HG03457 (cell line): ENCODE data around the gene PSMD4.
A peak's percentile ranks its signal among the peaks of the same experiment; 100 is the strongest.
"Not testable (repeated sequence)": the region's sequence is repeated elsewhere in the genome, so short reads cannot be mapped to it uniquely, and the experiment has no call there.

Experiments used
- ATAC-seq: cut with Tn5 transposase; IDR thresholded peaks from one replicate; pipeline ENCODE4 v1.9.1; 2021; ENCODE audit warnings: moderate number of reproducible peaks; ENCODE audit not compliant: unreplicated experiment

The PSMD4 gene

DNA sequence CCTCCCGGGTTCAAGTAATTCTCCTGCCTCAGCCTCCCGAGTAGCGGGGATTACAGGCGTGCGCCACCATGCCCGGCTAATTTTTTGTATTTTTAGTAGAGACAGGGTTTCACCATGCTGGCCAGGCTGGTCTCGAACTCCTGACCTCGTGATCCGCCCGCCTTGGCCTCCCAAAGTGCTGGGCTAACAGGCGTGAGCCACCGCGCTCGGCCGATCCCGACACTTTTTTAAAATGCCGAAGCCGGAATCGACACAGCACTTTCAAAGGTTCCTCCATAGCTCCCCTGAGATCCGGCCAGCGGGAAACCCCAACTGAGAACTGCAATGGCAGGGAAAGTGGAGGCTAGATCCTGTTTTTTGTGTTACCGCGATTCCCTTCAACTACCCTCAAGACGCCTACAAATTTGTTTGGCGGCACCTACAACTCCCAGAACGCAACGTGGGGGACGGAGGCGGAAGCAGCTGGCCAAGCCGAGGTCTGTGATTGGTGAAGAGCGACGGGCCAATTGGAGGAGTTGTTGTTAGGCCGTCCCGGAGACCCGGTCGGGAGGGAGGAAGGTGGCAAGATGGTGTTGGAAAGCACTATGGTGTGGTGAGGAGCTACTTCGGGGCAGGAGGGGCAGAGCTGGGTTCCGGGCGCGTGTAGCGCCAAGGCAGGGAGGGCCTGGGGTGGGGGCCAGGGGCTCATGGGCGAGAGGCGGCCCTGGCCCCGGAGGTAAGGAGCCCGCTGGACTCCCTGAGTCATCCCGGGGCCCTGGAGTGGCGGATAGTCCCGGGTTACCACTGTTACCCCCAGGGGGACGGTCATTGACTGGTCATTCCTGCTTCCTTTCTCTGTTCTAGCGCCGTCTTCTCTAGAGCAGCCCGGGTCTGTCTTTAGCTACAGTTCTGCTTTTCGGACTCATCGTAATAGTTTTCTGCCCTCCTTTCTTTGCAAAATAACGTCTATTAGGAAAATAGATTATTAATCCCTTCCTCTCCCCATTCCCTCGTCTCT is at the start of gene PSMD4:
Gene PSMD4 (plus strand): TSS at position 518 of the 997 bp plus-strand sequence. CDS start 49 bp downstream, at position 567.
- peak; percentile 72 for ATAC-seq

DNA sequence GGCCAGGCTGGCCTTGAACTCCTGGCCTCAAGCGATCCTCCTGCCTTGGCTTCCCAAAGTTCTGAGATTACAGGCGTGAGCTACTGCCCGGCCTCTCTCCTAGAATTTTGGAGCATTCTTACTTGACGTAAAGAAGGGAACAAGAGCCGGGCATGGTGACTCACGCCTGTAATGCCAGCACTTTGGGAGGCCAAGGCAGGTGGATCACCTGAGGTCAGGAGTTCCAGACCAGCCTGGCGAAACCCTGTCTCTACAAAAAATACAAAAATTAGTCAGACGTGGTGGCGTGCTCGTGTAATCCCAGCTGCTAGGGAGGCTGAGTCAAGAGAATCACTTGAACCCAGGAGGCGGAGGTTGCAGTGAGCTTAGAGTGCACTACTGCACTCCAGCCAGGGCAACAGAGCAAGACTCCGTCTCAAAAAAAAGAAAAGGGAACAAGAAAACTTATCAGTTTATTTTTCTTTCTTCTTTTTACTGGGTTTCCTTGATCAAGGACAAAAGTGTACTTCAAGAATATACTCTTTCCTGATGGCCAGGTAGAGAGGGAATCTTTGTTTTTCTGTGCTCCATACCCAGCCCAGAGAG is 49.1 kb upstream of the PSMD4 start:
- ATAC-seq, result not testable (repeated sequence)

DNA sequence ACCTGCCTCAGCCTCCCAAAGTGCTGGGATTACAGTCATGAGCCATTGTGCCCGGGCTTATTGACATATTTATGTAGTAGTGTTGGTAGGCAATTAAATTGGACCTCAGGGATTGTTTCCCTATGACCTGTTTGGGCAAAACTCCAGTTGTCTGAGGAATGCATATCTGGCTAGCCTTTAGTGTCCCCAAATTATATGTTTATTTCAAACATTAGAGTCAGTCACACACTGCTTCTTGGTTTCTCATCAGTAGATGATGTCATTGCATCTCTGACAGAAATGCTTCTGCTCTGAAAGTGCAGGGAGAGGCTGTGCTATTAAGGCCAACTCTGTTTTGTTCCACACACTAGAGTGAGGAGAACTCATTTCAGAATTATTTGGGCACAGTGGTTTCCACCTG is 43.7 kb upstream of the PSMD4 start:
- no peak for ATAC-seq

DNA sequence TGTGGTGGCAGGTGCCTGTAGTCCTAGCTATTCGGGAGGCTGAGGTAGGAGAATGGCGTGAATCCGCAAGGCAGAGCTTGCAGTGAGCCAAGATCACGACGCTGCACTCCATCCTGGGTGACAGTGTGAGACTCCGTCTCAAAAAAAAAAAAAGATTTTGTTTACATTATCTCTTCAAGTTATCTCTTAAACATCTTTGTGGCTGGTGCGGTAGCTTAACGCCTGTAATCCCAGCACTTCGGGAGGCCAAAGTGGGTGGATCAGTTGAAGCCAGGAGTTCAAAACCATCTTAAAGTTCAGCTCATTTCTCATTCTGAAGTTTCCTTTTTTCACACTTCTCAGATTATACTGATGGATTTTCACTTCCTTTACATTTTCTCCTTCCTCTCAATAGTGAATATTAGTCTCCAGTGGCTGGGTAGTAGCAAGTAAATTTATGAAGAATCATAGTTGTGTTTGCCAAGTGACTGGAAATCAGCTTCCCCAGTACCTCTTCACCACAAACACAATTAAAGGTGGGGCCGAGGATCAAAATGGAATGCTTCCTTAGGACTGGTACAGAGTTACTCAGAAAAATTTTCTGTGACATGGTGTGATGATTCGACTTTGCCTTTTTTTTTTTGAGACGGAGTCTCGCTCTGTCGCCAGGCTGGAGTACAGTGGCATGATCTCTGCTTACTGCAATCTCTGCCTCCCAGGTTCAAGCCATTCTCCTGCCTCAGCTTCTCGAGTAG is 42.4 kb upstream of the PSMD4 start:
- no peak for ATAC-seq

DNA sequence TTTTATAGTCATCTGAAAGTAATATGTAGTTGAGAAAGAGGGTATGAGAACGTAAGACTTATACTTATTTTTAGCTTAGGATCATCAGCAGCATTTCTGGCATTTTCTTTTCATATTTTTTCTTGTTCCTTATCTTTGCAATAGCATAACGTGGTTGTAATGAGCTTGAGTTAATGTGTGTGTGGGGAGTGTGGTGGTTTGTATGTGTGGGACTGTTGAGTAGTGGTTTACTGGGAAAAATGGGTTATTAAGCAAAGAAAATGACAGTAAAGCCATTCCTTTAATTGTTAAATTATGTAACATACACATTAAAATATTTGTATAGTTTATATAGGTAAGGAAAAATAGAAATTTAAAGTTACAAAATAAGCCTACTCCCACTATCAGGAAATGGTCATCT is 41.0 kb upstream of the PSMD4 start:
- ATAC-seq, result no peak

DNA sequence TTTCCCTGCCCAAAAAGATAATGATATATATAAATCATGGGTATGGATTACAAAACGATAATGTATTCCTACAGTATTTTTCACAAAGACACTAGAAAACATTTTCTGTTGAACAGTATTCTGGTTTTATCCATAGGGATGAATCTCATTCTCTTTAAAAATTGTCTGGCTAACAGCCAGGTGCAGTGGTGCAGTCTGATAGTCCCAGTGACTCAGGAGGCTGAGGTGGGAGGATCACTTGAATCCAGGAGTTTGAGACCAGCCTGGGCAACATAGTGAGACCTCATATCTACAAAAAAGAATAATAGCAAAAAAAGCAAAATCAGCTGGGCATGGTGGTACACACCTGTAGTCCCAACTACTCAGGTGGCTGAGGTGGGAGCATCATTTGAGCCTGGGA is 32.9 kb upstream of the PSMD4 start:
- ATAC-seq, result no peak

DNA sequence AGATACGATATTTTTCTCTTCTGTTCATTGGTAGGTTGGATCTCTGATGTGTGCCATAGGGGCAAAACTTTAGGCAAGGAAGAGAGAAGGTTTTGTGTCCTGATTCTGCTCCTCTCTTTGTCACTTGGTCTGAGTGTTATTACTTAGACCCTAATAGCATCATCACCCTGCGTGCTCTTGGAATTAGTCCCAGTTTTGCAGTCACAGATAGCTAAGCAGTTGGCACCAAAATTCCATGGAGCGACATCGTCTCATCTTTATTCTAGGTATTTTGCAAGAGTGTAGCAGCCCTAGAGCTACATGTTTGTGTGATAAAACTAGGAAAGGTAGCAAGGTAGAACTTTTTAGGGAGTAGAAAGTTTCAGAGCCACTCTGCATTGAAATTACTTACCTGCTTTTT is 32.4 kb upstream of the PSMD4 start:
- ATAC-seq, result no peak

DNA sequence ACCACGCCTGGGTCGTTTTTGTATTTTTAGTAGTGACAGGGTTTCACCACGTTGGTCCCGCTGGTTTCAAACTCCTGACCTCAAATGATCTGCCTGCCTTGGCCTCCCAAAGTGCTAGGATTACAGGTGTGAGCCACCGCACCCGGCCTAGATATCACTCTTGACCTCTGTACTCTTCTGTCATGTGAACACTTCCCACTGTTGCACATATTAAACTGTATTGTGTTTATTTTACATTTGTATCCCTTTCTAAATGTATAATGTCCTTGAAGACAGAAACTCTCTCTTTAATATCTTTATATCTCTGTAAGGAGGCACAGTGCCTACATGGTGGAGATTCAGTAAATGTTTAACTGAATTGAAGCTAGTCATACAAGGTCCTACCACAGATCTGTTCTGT is 19.3 kb upstream of the PSMD4 start:
- no peak for ATAC-seq

DNA sequence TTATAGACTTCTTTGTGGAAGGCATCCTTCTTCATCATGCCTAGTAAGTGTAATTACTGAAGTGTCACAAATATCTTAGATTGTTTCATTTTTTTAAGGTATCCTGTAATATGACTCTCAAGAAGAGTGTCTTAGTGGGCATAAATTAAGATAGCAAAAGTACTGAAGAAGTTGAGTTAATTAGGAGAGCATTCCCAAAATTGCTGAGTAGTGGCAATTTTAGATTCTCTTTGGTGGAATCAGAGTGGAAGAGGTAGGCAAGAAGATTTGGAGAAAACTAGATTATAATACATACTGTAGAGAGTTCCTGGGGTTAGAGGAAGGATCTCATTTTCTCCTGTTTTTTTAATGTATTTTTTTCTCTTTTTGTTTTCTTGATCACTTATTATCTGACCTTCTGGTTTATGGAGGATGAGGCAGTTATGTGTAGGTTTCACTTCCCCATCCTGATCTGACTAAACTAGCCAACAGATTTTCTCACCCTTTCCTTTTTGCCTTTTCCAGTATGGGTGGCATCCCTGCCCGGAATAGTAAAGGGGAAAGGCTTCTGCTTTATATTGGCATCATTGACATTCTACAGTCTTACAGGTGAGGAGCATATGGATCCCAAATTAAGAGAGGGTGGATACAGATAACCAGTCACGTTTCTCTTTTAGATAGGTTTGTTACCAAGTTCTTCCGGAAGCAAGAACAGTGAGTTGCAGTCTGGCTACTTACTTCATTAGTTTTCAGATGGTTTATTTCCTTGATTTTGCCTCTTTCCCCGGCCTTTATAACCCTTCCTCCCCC is 16.7 kb upstream of the PSMD4 start:
- no peak for ATAC-seq

DNA sequence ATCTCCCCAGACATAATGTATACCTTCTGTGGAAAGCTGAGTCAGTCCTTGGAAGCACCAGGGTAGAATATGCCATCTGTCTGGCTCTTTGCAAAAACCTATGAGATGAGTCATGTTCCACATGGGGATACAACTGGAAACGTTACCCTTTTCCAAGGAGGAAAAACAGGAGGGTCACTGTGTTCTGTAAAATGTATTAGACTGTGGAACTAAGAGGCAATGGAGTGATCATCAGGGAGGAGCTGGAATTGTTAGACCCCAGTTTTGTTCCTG is 16.1 kb upstream of the PSMD4 start:
- no peak for ATAC-seq

DNA sequence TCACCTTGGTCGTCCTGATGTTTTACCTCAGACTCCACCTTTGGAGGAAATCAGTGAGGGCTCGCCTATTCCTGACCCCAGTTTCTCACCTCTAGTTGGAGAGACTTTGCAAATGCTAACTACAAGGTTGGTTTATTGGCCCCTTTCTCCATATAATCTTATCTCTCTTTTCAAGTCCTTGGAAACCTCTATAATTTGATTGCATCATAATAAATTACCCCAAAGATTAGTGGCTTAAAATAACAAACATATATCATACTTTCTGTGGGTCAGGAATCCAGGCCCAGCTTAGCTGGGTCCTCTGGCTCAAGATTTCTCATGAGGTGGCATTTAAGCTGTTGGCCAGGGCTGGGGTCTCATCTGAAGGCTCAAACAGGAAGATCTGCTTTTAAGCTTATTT is 12.1 kb upstream of the PSMD4 start:
- no peak for ATAC-seq

DNA sequence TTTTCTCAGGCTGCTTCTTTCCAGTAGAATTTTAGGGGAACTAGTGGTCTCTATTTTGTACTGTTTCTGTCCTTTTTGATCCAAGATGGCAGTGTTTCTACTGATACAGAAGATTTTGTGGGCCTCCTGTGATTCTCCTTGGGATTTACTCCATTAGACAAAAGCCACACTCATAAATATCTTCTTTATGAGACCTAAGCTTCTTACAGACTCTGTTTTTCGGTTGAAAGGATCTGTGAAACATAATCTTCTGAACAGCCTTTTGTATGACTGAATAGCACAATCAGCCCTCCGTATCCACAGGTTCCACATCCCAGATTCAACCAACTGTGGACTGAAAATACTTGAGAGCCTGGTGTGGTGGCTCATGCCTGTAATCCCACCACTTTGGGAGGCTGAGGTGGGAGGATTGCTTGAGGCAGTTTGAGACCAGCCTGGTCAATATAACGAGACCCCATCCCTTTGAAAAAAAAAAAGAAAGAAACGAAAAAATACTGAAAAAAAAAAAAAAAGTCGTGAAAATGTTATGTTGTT is 10.8 kb upstream of the PSMD4 start:
- ATAC-seq, result no peak

DNA sequence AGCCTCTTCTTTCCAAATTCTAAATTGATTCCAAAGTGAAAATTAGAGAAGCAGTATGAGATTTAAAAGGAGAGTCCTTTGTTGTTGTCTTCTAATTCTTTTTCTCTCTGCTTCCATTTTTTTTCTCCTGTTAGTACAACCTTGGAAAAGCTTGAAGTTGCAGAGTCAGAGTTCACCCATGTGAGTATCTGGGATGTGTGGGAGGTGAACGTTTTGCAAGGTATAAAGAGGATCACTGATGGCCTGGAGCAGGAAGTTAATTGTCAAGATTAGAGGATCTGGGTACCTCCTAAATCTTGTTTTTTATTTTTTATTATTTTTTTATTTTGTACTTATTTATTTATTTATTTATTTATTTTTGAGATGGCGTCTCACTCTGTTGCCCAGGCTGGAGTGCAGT is 7.7 kb upstream of the PSMD4 start:
- no peak for ATAC-seq

DNA sequence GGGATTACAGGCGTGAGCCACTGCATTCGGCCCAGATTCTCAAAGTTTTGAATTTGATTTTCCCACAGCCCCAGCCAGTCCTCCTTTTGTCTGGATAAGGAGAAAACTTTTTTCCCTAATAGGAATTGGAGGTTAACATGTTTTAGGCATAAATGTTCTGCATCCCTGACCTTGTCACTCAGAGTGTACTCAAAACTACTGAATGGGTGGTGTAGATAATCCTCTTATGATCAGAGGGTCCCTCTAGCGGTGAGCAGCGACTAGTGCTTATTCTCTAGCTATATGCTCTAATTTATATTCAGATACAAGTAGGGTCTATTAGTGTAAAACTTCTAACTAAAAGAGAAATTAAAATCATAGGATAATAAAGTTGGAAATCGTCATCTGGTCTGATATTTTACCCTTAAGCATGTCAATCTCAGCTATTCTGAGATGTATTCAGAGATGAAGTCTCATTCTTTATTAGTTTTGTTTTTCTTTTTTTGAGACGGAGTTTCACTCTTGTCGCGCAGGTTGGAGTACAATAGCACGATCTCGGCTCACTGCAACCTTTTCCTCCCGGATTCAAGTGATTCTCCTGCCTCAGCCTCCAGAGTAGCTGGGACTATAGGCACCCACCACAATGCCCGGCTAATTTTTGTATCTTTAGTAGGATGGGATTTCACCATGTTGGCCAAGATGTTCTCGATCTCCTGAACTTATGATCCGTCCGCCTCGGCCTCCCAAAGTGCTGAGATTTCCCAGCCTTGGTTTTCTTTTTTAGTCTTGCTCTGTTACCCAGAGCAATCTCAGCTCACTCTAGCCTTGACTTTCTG is 2.7 kb upstream of the PSMD4 start:
- ATAC-seq, result no peak

DNA sequence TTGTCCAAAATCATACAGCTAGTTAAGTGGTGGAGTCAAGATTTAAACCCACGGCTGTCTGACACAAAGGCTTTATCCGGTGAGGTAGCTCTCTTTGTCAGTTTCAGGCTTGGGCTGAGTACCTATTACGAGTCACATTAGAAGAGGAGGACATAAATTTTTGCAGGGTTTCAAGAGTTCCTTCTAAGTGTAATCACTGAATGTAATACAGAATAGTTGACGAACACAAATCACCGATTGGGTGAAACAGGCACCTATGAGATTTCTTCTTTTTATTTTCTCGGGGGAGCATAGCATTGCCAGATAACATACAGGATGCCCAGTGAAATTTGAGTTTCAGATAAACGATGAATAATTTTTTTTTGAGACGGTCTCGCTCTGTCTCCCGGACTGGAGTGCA is 847 bp downstream of the PSMD4 start:
- no peak for ATAC-seq

DNA sequence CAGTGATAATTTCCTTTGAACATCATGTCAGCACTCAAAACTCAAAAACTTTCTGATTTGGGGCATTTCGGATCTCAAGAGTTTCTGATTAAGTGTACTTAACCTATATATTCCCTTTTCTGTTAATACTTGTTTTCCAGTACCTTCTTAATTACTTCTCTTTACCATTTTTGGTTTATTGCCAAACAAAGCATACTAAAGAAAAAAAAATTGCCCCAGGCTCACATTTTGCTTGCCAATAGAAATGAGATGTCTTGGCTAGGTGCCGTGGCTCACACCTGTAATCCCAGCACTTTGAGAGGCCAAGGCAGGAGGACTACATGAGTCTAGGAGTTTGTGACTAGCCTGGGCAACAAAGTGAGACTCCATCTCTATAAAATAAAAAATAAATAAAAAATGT is 4.8 kb downstream of the PSMD4 start:
- ATAC-seq, result no peak

DNA sequence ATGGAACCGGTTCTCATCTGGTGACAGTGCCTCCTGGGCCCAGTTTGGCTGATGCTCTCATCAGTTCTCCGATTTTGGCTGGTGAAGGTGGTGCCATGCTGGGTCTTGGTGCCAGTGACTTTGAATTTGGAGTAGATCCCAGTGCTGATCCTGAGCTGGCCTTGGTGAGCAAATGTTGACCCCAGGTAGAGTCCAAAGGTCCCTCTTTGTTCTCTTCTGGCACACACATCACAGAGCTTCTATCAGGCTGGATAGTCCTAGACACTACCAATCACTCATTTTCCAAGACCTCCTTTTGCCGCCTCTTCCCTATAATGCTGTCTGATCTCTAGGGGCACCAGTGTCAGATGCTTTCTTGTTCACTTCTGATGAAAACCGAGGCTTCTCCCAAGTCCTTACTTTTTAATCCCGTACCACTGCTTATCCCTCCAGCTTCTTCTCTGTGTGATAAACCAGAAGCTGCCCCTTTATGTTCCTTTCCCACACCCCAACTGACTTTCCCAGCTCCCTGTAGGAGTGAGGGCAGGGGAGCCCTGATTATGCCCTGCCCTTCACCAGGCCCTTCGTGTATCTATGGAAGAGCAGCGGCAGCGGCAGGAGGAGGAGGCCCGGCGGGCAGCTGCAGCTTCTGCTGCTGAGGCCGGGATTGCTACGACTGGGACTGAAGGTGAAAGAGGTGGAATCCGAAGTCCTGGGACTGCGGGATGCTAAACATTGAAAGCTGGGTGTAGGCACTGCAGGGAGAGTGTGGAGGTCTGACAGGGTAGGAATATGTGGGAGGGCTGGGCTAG is 11.1 kb downstream of the PSMD4 start:
- no peak for ATAC-seq

DNA sequence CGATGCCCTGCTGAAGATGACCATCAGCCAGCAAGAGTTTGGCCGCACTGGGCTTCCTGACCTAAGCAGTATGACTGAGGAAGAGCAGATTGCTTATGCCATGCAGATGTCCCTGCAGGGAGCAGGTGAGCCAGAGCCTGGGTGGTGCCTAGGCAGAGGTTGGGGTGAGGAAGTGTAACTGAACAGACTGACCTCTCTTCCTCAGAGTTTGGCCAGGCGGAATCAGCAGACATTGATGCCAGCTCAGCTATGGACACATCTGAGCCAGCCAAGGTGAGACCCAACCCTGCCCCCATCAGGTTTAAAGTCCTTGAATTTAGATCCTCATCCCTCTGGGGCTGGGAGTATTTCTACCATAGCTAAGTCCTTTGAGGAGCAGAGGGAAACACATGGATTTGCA is 11.8 kb downstream of the PSMD4 start:
- no peak for ATAC-seq

DNA sequence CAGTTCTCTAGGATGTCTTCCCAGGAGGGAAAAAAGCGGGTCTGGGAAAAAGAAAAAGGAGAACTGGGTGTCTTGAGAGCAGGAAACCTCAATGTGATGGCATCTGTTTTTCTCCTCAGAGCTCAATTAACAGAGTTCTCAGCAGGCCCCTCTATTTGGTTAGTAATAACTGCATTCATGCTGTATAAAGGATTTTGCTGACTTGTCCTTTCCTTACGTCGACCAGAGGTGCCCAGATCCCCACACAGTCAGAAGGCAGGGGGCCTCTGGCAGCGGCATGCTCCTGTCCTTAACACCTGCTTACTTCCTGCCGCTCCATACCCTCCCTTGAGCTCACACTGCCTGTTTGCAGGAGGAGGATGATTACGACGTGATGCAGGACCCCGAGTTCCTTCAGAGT is 12.3 kb downstream of the PSMD4 start:
- ATAC-seq, result no peak
